PFSK-1 (cell line): Measurements from ENCODE around the gene RFX2.

Source experiments
- FOXP2 ChIP-seq: optimal IDR thresholded peaks from 2 replicates; pipeline ENCODE3; 2011; ENCODE audit warnings: borderline replicate concordance, control low read depth, inconsistent platforms; ENCODE audit not compliant: insufficient read depth; ENCODE audit errors: extremely low read length, extremely low read depth
- POLR2AphosphoS5 ChIP-seq: IDR thresholded peaks from 2 replicates; pipeline ENCODE4 v1.6.1; 2012; ENCODE audit warnings: low read depth, mild to moderate bottlenecking, control low read depth, low read length, moderate library complexity
- SIN3A ChIP-seq: IDR thresholded peaks from 2 replicates; pipeline ENCODE4 v1.6.1; 2012; ENCODE audit warnings: mild to moderate bottlenecking, low read length, moderate library complexity, borderline replicate concordance; ENCODE audit not compliant: insufficient read depth
- TAF1 ChIP-seq: IDR thresholded peaks from 2 replicates; pipeline ENCODE4 v1.6.1; 2012; ENCODE audit warnings: low read length, control low read depth, borderline replicate concordance; ENCODE audit not compliant: insufficient read depth
- TF ChIP-seq, protein P1 (sequence below), 2 experiments: IDR thresholded peaks; 2 replicates each; pipeline versions ENCODE4 v1.6.1 to v1.8.0; 2011 to 2012; ENCODE audit warnings: low read depth in 2 of 2, low read length in 2 of 2, control low read depth in 1 of 2, inconsistent platforms in 1 of 2, mild to moderate bottlenecking in 1 of 2, moderate library complexity in 1 of 2; ENCODE audit not compliant: insufficient read depth in 1 of 2

GRCh38 chr19:6095760-6096159, 14.5 kb downstream of the RFX2 start:
- no peak for TF ChIP-seq TAF1
- TF ChIP-seq, protein P1, sequence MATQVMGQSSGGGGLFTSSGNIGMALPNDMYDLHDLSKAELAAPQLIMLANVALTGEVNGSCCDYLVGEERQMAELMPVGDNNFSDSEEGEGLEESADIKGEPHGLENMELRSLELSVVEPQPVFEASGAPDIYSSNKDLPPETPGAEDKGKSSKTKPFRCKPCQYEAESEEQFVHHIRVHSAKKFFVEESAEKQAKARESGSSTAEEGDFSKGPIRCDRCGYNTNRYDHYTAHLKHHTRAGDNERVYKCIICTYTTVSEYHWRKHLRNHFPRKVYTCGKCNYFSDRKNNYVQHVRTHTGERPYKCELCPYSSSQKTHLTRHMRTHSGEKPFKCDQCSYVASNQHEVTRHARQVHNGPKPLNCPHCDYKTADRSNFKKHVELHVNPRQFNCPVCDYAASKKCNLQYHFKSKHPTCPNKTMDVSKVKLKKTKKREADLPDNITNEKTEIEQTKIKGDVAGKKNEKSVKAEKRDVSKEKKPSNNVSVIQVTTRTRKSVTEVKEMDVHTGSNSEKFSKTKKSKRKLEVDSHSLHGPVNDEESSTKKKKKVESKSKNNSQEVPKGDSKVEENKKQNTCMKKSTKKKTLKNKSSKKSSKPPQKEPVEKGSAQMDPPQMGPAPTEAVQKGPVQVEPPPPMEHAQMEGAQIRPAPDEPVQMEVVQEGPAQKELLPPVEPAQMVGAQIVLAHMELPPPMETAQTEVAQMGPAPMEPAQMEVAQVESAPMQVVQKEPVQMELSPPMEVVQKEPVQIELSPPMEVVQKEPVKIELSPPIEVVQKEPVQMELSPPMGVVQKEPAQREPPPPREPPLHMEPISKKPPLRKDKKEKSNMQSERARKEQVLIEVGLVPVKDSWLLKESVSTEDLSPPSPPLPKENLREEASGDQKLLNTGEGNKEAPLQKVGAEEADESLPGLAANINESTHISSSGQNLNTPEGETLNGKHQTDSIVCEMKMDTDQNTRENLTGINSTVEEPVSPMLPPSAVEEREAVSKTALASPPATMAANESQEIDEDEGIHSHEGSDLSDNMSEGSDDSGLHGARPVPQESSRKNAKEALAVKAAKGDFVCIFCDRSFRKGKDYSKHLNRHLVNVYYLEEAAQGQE (IDR thresholded peaks at IDR 0.05; ENCODE audit: insufficient read depth in 1 of 2, low read depth in 2 of 2, low read length in 2 of 2) = no peak
- no peak for TF ChIP-seq POLR2AphosphoS5
- no peak for TF ChIP-seq FOXP2
- no peak for TF ChIP-seq SIN3A
